Neural cell (in vitro differentiated cells): ENCODE results near the gene PFKL. TPM values are rescaled to one million over a fixed set of nuclear protein-coding genes. Genes with fewer than 3 reads are reported as not detected.

Experiments used
- H2AFZ ChIP-seq: fragments of 200-600, 300-800 bp; sonication (generic), shearing (Covaris generic); 2 replicates; pipeline ENCODE4 v1.6.0; 2014; ENCODE audit warnings: low read depth, mild to moderate bottlenecking, antibody characterized with exemption, low read length, moderate library complexity
- H3F3A ChIP-seq: fragments of 200-600 bp; shearing (Covaris generic); 2 replicates; pipeline ENCODE4 v1.6.1; 2016; ENCODE audit warnings: mild to moderate bottlenecking, moderate library complexity, mixed read lengths, antibody characterized with exemption, low read length; ENCODE audit not compliant: insufficient read depth, poor library complexity, severe bottlenecking
- H3K27ac ChIP-seq: fragments of 200-600, 300-800 bp; sonication (generic), shearing (Covaris generic); 2 replicates; pipeline ENCODE4 v1.5.1; 2014; ENCODE audit warnings: mild to moderate bottlenecking, low read length, moderate library complexity
- H3K27me3 ChIP-seq: fragments of 300-800, 200-600 bp; sonication (generic), shearing (Covaris generic); 2 replicates; pipeline ENCODE4 v1.6.0; 2014; ENCODE audit warnings: mild to moderate bottlenecking, low read depth, low read length, moderate library complexity; ENCODE audit not compliant: insufficient read depth
- H3K36me3 ChIP-seq: fragments of 300-800, 200-600 bp; sonication (generic), shearing (Covaris generic); 2 replicates; pipeline ENCODE4 v1.5.1; 2014; ENCODE audit warnings: mild to moderate bottlenecking, antibody characterized with exemption, low read length, moderate library complexity; ENCODE audit not compliant: insufficient read depth
- H3K4me2 ChIP-seq: fragments of 300-800, 200-600 bp; sonication (generic), shearing (Covaris generic); 2 replicates; pipeline ENCODE4 v1.6.0; 2014; ENCODE audit warnings: mild to moderate bottlenecking, low read length
- H3K4me3 ChIP-seq: fragments of 300-800, 200-600 bp; sonication (generic), shearing (Covaris generic); 2 replicates; pipeline ENCODE4 v1.5.1; 2014; ENCODE audit warnings: mild to moderate bottlenecking, low read length, moderate library complexity
- H3K79me2 ChIP-seq: fragments of 200-600 bp; shearing (Covaris generic); replicated peaks from 2 replicates; pipeline ENCODE4 v1.6.0; 2014; ENCODE audit warnings: mild to moderate bottlenecking, low read length, moderate library complexity; ENCODE audit not compliant: insufficient read depth
- H3K9ac ChIP-seq: fragments of 300-800, 200-600 bp; sonication (generic), shearing (Covaris generic); 2 replicates; pipeline ENCODE4 v1.6.1; 2016; ENCODE audit warnings: mild to moderate bottlenecking, low read length, mixed read lengths
- H3K9me2 ChIP-seq: fragments of 200-600 bp; shearing (Covaris generic); 2 replicates; pipeline ENCODE4 v1.6.1; 2016; ENCODE audit warnings: mild to moderate bottlenecking, low read length, mixed read lengths; ENCODE audit not compliant: insufficient read depth
- H3K9me3 ChIP-seq: fragments of 200-600, 300-800 bp; sonication (generic), shearing (Covaris generic); 2 replicates; pipeline ENCODE4 v1.6.1; 2016; ENCODE audit warnings: mild to moderate bottlenecking, mixed run types, low read length, moderate library complexity, mixed read lengths
- H4K20me1 ChIP-seq: fragments of 200-600 bp; shearing (Covaris generic); 2 replicates; pipeline ENCODE4 v1.6.1; 2016; ENCODE audit warnings: mild to moderate bottlenecking, mixed run types; ENCODE audit not compliant: insufficient read depth
- CTCF ChIP-seq: fragments of 450-650 bp; IDR thresholded peaks from 2 replicates; pipeline ENCODE4 v1.5.1; 2014; ENCODE audit warnings: antibody characterized with exemption, mild to moderate bottlenecking, moderate library complexity; ENCODE audit not compliant: poor library complexity, severe bottlenecking
- EP300 ChIP-seq: fragments of 450-650 bp; conservative IDR thresholded peaks from 2 replicates; pipeline ENCODE4 v1.6.1; 2014; ENCODE audit warnings: antibody characterized with exemption, mild to moderate bottlenecking, moderate library complexity; ENCODE audit not compliant: poor library complexity, severe bottlenecking
- EZH2 ChIP-seq: fragments of 200-600, 300-800 bp; shearing (Covaris generic), sonication (generic); IDR thresholded peaks from 2 replicates; pipeline ENCODE4 v1.6.1; 2014; ENCODE audit warnings: antibody characterized with exemption, low read length, borderline replicate concordance, mild to moderate bottlenecking; ENCODE audit not compliant: insufficient read depth, poor library complexity, severe bottlenecking
- MXI1 ChIP-seq: fragments of 450-650 bp; conservative IDR thresholded peaks from 2 replicates; pipeline ENCODE4 v1.6.1; 2014; ENCODE audit warnings: antibody characterized with exemption, mild to moderate bottlenecking; ENCODE audit not compliant: poor library complexity, severe bottlenecking
- POLR2AphosphoS5 ChIP-seq: IDR thresholded peaks from 2 replicates; pipeline ENCODE4 v1.6.1; 2012
- RAD21 ChIP-seq: fragments of 450-650 bp; conservative IDR thresholded peaks from 2 replicates; pipeline ENCODE4 v1.6.1; 2014; ENCODE audit warnings: antibody characterized with exemption, mild to moderate bottlenecking, moderate library complexity
- REST ChIP-seq: IDR thresholded peaks from 2 replicates; pipeline ENCODE4 v1.6.1; 2012; ENCODE audit warnings: borderline replicate concordance
- SMC3 ChIP-seq: fragments of 450-650 bp; conservative IDR thresholded peaks from 2 replicates; pipeline ENCODE4 v1.6.1; 2014; ENCODE audit warnings: antibody characterized with exemption, mild to moderate bottlenecking, moderate library complexity; ENCODE audit not compliant: poor library complexity
- TAF1 ChIP-seq: IDR thresholded peaks from 2 replicates; pipeline ENCODE4 v1.6.1; 2012; ENCODE audit warnings: low read depth
- polyA plus RNA-seq: library from polyadenylated mRNA; depleted of rRNA; stranded (reverse); fragments of >200 nt; gene quantifications from 2 replicates; pipeline ENCODE4 v1.2.3, GENCODE V29; 2014

Gene PFKL
- polyA plus RNA-seq, 1 donor from 2014 or later = 79.6 TPM

- TF ChIP-seq POLR2AphosphoS5 = no peak
- no peak for TF ChIP-seq RAD21
- no peak for TF ChIP-seq TAF1
- TF ChIP-seq SMC3 = no peak
- no peak for TF ChIP-seq MXI1
- no peak for TF ChIP-seq REST
- no peak for TF ChIP-seq EZH2
- no peak for TF ChIP-seq CTCF
- TF ChIP-seq EP300 = no peak
- Histone ChIP-seq H2AFZ (no peak overlapping the region), H3K4me2 (no peak overlapping the region), H3K79me2 (no peaks in the 10 kb centered on the region), H3K27me3 (no peaks in the 10 kb centered on the region), H3K9me3 (no peaks in the 10 kb centered on the region), H3K36me3 (no peaks in the 10 kb centered on the region), H3K4me3 (no peak overlapping the region), H3K9ac (no peak overlapping the region), H4K20me1 (no peaks in the 10 kb centered on the region), H3K9me2 (no peaks in the 10 kb centered on the region), H3F3A (no peaks in the 10 kb centered on the region), H3K27ac (no peak overlapping the region)
Observed at GRCh38 chr21:44330698-44331097, 30.8 kb downstream of the PFKL start.

GRCh38 chr21:44331209-44331608, 31.4 kb downstream of the PFKL start:
- H3K9ac ChIP-seq = no peak overlapping the region
- TF ChIP-seq MXI1 (no peak), TAF1 (no peak), RAD21 (no peak), SMC3 (no peak), CTCF (no peak), EZH2 (no peak)
- no peaks in the 10 kb centered on the region for H3K9me2 ChIP-seq
- H2AFZ ChIP-seq = no peak overlapping the region
- H3K79me2 ChIP-seq = no peaks in the 10 kb centered on the region
- no peaks in the 10 kb centered on the region for H4K20me1 ChIP-seq
- H3K36me3 ChIP-seq = no peaks in the 10 kb centered on the region
- H3K27ac ChIP-seq = no peak overlapping the region
- H3K4me3 ChIP-seq = no peak overlapping the region
- H3F3A ChIP-seq = no peaks in the 10 kb centered on the region
- no peaks in the 10 kb centered on the region for H3K27me3 ChIP-seq
- H3K4me2 ChIP-seq = no peak overlapping the region
- no peaks in the 10 kb centered on the region for H3K9me3 ChIP-seq
